HG03280 (cell line): ENCODE data around the gene AFAP1L2.

Experiments
- ATAC-seq: cut with Tn5 transposase; IDR thresholded peaks from one replicate; pipeline ENCODE4 v1.9.1; 2021; ENCODE audit warnings: mild to moderate bottlenecking, moderate library complexity; ENCODE audit not compliant: unreplicated experiment

The AFAP1L2 gene

GRCh38 chr10:114252092-114252491, 152.2 kb downstream of the AFAP1L2 start:
- no peak for ATAC-seq

GRCh38 chr10:114250716-114251115, 153.6 kb downstream of the AFAP1L2 start:
- ATAC-seq = no peak

DNA sequence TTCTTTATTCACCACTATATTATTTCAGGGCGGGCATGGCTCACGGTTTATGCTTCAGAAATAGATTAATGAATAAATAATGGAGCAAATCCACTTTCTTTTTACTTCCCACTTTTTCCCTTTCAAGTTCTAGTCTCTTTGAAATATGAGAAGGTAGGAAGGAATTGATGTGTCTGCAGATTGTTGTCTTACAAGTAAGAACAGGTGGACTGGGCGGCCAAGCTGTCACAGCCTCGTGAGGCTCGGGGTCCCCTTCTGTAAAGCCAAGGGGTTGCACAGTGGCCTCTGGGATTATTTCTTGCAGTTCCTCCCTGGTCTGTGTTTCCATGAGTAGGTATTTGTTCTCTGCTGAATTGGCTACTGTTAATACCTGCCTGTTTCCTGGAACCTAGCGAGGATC, 154.1 kb downstream of the AFAP1L2 start:
- no peak for ATAC-seq

DNA sequence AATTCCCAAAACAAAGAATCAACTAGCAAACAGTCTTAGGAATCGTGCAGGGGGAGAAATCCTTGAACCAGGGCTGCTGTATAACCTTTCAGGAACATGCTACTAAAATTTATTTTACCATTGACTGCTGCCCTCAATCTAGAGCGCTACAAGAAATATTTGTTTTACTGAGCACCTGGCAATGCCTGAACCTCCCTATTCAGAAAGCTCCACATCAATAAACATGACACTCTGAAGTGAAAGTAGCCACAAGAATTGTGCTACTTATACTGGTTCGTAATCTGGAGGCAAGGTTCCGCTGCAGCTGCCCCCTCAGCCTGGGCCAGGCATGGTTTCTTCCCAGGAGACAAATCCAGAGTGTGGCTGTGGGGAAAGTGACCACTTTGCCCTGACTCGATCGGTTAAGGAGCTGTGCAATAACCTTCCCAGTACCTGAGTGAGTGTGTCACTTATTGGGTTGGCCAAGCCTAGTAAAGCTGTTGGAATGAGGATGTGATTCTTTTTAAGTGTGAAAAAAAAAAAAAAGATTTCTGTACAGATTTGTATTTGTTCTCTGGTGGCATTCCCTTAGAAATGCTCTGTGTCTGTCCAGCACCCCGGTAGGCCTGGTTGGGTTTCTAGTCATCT, 157.5 kb downstream of the AFAP1L2 start:
- no peak for ATAC-seq

GRCh38 chr10:114245121-114245791, 159.0 kb downstream of the AFAP1L2 start:
- no peak for ATAC-seq
